ENCODE results near the gene ALAS1. TPM values are rescaled to one million over a fixed set of nuclear protein-coding genes. Genes with fewer than 3 reads are reported as not detected.

ALAS1 gene
- total and polyA plus RNA-seq, 8 donors, result 19.6 to 75.3 (median 39.1) TPM

DNA sequence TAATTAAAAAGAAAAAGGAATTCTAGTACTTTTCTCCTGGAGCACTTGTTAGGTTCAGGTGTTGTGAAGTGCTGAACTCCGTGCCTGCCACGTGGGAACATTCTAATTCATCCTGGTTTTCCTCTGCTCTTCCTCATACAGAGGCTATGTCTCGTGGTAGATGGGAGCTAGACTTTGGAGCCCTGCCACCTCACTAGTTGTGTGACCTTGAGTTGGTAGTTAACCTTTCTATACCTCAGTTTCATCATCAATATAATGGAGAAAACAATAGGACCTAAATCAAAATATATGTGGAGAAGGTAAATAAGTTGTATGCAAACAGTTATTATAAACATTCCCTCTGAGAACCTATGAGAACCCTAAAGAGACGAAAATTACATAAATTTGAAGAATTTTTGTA lies 10.6 kb downstream of the ALAS1 start:
- no peak for DNase-seq
- H3K4me3 ChIP-seq, result no peak overlapping the region
- no peaks in the 10 kb centered on the region for H3K9me3 ChIP-seq
- intact Hi-C loops (cut with DNase I; ENCODE audit: low total_unique reads), result no loop called here
- 81 to 92% (median 89%) methylated on average over 4 of the region's 4 CpGs for WGBS, 5 donors
- TF ChIP-seq POLR2AphosphoS5 (IDR thresholded peaks at IDR 0.05), result no peak
- TF ChIP-seq, protein P1, sequence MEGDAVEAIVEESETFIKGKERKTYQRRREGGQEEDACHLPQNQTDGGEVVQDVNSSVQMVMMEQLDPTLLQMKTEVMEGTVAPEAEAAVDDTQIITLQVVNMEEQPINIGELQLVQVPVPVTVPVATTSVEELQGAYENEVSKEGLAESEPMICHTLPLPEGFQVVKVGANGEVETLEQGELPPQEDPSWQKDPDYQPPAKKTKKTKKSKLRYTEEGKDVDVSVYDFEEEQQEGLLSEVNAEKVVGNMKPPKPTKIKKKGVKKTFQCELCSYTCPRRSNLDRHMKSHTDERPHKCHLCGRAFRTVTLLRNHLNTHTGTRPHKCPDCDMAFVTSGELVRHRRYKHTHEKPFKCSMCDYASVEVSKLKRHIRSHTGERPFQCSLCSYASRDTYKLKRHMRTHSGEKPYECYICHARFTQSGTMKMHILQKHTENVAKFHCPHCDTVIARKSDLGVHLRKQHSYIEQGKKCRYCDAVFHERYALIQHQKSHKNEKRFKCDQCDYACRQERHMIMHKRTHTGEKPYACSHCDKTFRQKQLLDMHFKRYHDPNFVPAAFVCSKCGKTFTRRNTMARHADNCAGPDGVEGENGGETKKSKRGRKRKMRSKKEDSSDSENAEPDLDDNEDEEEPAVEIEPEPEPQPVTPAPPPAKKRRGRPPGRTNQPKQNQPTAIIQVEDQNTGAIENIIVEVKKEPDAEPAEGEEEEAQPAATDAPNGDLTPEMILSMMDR (IDR thresholded peaks at IDR 0.05), result no peak
- TF ChIP-seq POLR2A (IDR thresholded peaks at IDR 0.05), result no peak
- TF ChIP-seq EP300 (IDR thresholded peaks at IDR 0.05), result no peak
- H3K36me3 ChIP-seq, result peaks cover 91 to 100% (median 100%) of the 10 kb centered on the region in 4 donors
- H3K4me1 ChIP-seq, result peaks cover 7 to 52% (median 15%) of the 10 kb centered on the region in 4 donors
- H3K27me3 ChIP-seq, result no peaks in the 10 kb centered on the region
- no peak overlapping the region for H3K27ac ChIP-seq

DNA sequence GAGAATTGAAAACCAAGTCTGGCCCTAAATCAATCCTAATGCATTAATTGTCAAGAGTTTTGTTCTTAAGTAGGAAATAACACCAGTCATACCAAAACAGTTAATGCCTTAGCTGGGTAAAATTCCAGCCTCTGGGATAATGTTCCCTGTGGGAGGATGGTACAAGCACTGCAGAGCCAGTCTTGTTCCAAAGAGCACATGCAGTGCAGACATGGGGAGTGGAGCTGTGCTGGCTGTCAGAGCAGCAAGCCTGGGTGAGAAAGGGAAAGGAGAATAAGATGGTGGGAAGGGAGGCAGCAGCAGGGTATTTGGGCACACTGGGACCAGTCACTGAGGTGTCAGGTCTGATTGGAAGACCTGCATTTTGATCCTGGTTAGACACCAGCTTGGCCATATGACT lies 12.1 kb downstream of the ALAS1 start:
- Histone ChIP-seq H3K27ac (peak overlapping the region in 3 of 5 donors; percentile 35 to 60 (median 54)), H3K27me3 (no peaks in the 10 kb centered on the region), H3K4me3 (no peak overlapping the region), H3K4me1 (peaks cover 0 to 38% (median 7%) of the 10 kb centered on the region in 4 donors), H3K36me3 (peaks cover 94 to 100% (median 100%) of the 10 kb centered on the region in 4 donors), H3K9me3 (no peaks in the 10 kb centered on the region)
- TF ChIP-seq, protein P1 (IDR thresholded peaks at IDR 0.05), result no peak
- TF ChIP-seq POLR2A (IDR thresholded peaks at IDR 0.05) (no peak), EP300 (IDR thresholded peaks at IDR 0.05) (no peak), POLR2AphosphoS5 (IDR thresholded peaks at IDR 0.05) (no peak)
- no peak for DNase-seq
- intact Hi-C loops (cut with DNase I; ENCODE audit: low total_unique reads), result no loop called here

DNA sequence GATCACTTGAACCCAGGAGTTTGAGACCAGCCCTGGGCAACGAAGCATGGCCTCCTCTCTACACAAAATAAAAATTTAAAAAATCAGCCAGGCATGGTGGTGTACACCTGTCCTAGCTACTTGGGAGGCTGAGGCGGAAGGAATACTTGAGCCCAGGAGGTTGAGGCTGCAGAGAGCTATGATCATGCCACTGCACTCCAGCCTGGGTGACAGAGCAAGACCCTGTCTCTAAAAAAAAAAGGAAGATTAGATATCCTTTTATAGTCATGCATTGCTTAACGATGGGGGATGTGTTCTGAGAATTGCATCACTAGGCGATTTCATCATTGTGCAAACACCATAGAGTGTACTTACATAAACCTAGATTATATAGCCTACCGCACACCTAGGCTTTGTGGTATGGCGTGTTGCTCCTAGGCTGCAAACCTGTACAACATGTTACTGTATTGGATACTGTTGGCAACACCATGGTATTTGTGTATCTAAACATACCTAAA lies 12.6 kb downstream of the ALAS1 start:
- peak; percentile 41 to 88 for DNase-seq
- Histone ChIP-seq H3K4me3 (no peak overlapping the region), H3K9me3 (no peaks in the 10 kb centered on the region), H3K4me1 (peaks cover 0 to 38% (median 8%) of the 10 kb centered on the region in 4 donors), H3K27me3 (no peaks in the 10 kb centered on the region), H3K36me3 (peaks cover 93 to 100% (median 100%) of the 10 kb centered on the region in 4 donors), H3K27ac (peak overlapping the region in 3 of 5 donors; percentile 35 to 60 (median 54))
- no peak for TF ChIP-seq EP300 (IDR thresholded peaks at IDR 0.05)
- TF ChIP-seq POLR2AphosphoS5 (IDR thresholded peaks at IDR 0.05), result peak in 2 of 3 donors; percentile 62 to 74
- WGBS, 5 donors, result 46 to 70% (median 52%) methylated on average over 6 of the region's 6 CpGs
- intact Hi-C loops (cut with DNase I; ENCODE audit: low total_unique reads), result no loop called here

DNA sequence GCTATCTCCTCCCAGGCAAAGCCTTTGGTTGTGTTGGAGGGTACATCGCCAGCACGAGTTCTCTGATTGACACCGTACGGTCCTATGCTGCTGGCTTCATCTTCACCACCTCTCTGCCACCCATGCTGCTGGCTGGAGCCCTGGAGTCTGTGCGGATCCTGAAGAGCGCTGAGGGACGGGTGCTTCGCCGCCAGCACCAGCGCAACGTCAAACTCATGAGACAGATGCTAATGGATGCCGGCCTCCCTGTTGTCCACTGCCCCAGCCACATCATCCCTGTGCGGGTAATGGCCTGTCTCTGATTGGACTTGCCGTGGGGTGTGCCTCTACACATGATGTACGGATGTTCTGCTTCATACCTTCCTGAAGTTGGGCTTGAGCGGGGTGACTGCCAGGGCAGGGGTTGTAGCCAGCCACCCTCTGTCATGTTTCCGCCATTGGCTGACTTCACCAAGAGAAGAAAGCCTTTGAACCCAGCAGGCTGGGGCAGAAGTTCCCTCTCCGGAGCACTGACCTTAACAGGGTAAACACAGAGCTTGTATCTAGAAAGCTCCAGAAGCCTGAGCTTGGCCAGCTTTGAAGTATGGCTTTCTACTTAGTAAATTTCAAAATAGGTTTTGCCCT lies 13.4 kb downstream of the ALAS1 start:
- Histone ChIP-seq H3K27me3 (no peaks in the 10 kb centered on the region), H3K4me3 (no peak overlapping the region), H3K36me3 (peaks cover 88 to 97% (median 94%) of the 10 kb centered on the region in 4 donors), H3K9me3 (no peaks in the 10 kb centered on the region), H3K4me1 (peaks cover 4 to 46% (median 15%) of the 10 kb centered on the region in 4 donors), H3K27ac (peak overlapping the region in 3 of 5 donors; percentile 3 to 60 (median 35))
- intact Hi-C loops (cut with DNase I; ENCODE audit: low total_unique reads), result no loop called here
- TF ChIP-seq POLR2A (IDR thresholded peaks at IDR 0.05) (no peak), EP300 (IDR thresholded peaks at IDR 0.05) (no peak), POLR2AphosphoS5 (IDR thresholded peaks at IDR 0.05) (no peak)
- TF ChIP-seq, protein P1 (IDR thresholded peaks at IDR 0.05), result no peak
- 93 to 95% (median 94%) methylated on average over 18 of the region's 18 CpGs for WGBS, 5 donors
- DNase-seq, result peak in 1 of 2 donors; percentile 1

DNA sequence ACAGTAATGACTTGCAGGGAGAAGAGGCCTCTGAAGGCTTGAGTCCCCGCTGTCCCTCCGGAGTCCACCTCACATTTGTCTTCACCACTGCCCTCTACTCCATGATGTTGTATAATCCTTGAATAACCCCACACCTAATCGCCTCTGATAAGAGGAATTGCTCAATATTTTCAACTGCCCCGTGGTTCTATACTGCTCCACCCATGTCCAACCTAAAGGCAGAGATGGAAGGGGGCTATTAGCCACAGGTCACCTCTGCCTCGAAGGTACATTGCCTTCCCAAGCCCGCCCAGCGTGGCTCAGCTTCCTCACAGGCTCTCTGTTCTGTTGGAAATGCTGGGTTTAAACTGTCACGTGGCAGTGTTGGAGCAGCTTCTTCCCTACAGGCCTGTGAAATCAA lies 15.0 kb downstream of the ALAS1 start:
- intact Hi-C loops (cut with DNase I; ENCODE audit: low total_unique reads), result no loop called here
- Histone ChIP-seq H3K27me3 (no peaks in the 10 kb centered on the region), H3K4me1 (peaks cover 20 to 62% (median 30%) of the 10 kb centered on the region in 4 donors), H3K36me3 (peaks cover 73 to 81% (median 78%) of the 10 kb centered on the region in 4 donors), H3K9me3 (no peaks in the 10 kb centered on the region), H3K27ac (no peak overlapping the region), H3K4me3 (no peak overlapping the region)
- 59 to 73% (median 64%) methylated on average over 8 of the region's 8 CpGs for WGBS, 5 donors
- TF ChIP-seq EP300 (IDR thresholded peaks at IDR 0.05) (no peak), POLR2AphosphoS5 (IDR thresholded peaks at IDR 0.05) (no peak), POLR2A (IDR thresholded peaks at IDR 0.05) (no peak)
- TF ChIP-seq, protein P1 (IDR thresholded peaks at IDR 0.05), result no peak
- DNase-seq, result no peak
